ENCODE results near the gene CCSER1.

Gene CCSER1

GRCh38 chr4:90543419-90544170, 416.4 kb downstream of the CCSER1 start:
- no peak overlapping the region for H3K4me2 ChIP-seq (ENCODE audit: insufficient read depth, low read length, poor library complexity, severe bottlenecking)
- no peak overlapping the region for H2BK5ac ChIP-seq (ENCODE audit: low read length)
- H3K4me3 ChIP-seq (ENCODE audit: low read length in 2 of 2): no peak overlapping the region
- no peak overlapping the region for H2BK12ac ChIP-seq (ENCODE audit: low read length)
- H4K8ac ChIP-seq (ENCODE audit: low read depth, low read length): no peak overlapping the region
- no peak for DNase-seq (ENCODE audit: low spot score)
- no peaks in the 10 kb centered on the region for H3K79me1 ChIP-seq (ENCODE audit: low read depth, low read length)
- no peaks in the 10 kb centered on the region for H3K36me3 ChIP-seq (replicated peaks in 1 of 2; ENCODE audit: control insufficient read depth in 2 of 2, insufficient read depth in 2 of 2, low read length in 2 of 2)
- no peak overlapping the region for H2BK120ac ChIP-seq (ENCODE audit: low read depth, low read length)
- H3K4me1 ChIP-seq (ENCODE audit: control insufficient read depth in 2 of 2, insufficient read depth in 1 of 2, low read depth in 1 of 2, low read length in 2 of 2): no peaks in the 10 kb centered on the region
- H4K91ac ChIP-seq (ENCODE audit: low read depth, low read length, poor library complexity): no peak overlapping the region
- H2AFZ ChIP-seq (ENCODE audit: low read length): no peak overlapping the region
- no peaks in the 10 kb centered on the region for H3K27me3 ChIP-seq (ENCODE audit: control insufficient read depth in 3 of 3, insufficient read depth in 3 of 3, low read depth in 1 of 3, low read length in 3 of 3)
- no peaks in the 10 kb centered on the region for H3K9me3 ChIP-seq (replicated peaks in 1 of 2; ENCODE audit: control insufficient read depth in 2 of 2, insufficient read depth in 1 of 2, low read depth in 1 of 2, low read length in 2 of 2)
- H2BK15ac ChIP-seq (ENCODE audit: low read length): no peak overlapping the region
- H3K4ac ChIP-seq (ENCODE audit: low read length): no peak overlapping the region
- no peak overlapping the region for H3K27ac ChIP-seq (replicated peaks; ENCODE audit: low read length)
- no peak overlapping the region for H3K9ac ChIP-seq (ENCODE audit: low read depth, low read length, poor library complexity)
- no peak overlapping the region for H2AK5ac ChIP-seq (ENCODE audit: low read depth, low read length)
- no peak overlapping the region for H3K18ac ChIP-seq (ENCODE audit: low read length)
- WGBS, 2 donors (ENCODE audit: extremely low coverage in 2 of 2, insufficient read length in 2 of 2, insufficient replicate concordance in 1 of 2): no CpG with 5 or more reads among the region's 5 CpGs
- no peak overlapping the region for H3K23ac ChIP-seq (ENCODE audit: low read depth, low read length, poor library complexity)
- H3K14ac ChIP-seq (ENCODE audit: low read length): no peak overlapping the region

- Histone ChIP-seq H2AK5ac (ENCODE audit: low read depth, low read length) (no peak overlapping the region), H3K4me3 (ENCODE audit: low read length in 2 of 2) (no peak overlapping the region), H3K4me1 (ENCODE audit: control insufficient read depth in 2 of 2, insufficient read depth in 1 of 2, low read depth in 1 of 2, low read length in 2 of 2) (no peaks in the 10 kb centered on the region), H3K27me3 (ENCODE audit: control insufficient read depth in 3 of 3, insufficient read depth in 3 of 3, low read depth in 1 of 3, low read length in 3 of 3) (no peaks in the 10 kb centered on the region), H3K4me2 (ENCODE audit: insufficient read depth, low read length, poor library complexity, severe bottlenecking) (no peak overlapping the region), H3K4ac (ENCODE audit: low read length) (no peak overlapping the region), H3K27ac (replicated peaks; ENCODE audit: low read length) (no peak overlapping the region), H2BK12ac (ENCODE audit: low read length) (no peak overlapping the region), H3K36me3 (replicated peaks in 1 of 2; ENCODE audit: control insufficient read depth in 2 of 2, insufficient read depth in 2 of 2, low read length in 2 of 2) (no peaks in the 10 kb centered on the region), H3K79me1 (ENCODE audit: low read depth, low read length) (no peaks in the 10 kb centered on the region), H3K9me3 (replicated peaks in 1 of 2; ENCODE audit: control insufficient read depth in 2 of 2, insufficient read depth in 1 of 2, low read depth in 1 of 2, low read length in 2 of 2) (no peaks in the 10 kb centered on the region), H2AFZ (ENCODE audit: low read length) (no peak overlapping the region), H3K23ac (ENCODE audit: low read depth, low read length, poor library complexity) (no peak overlapping the region), H2BK15ac (ENCODE audit: low read length) (no peak overlapping the region), H3K9ac (ENCODE audit: low read depth, low read length, poor library complexity) (no peak overlapping the region), H4K91ac (ENCODE audit: low read depth, low read length, poor library complexity) (no peak overlapping the region), H2BK120ac (ENCODE audit: low read depth, low read length) (no peak overlapping the region), H4K8ac (ENCODE audit: low read depth, low read length) (no peak overlapping the region), H3K14ac (ENCODE audit: low read length) (no peak overlapping the region), H3K18ac (ENCODE audit: low read length) (no peak overlapping the region), H2BK5ac (ENCODE audit: low read length) (no peak overlapping the region)
- no CpG with 5 or more reads among the region's 2 CpGs for WGBS, 2 donors (ENCODE audit: extremely low coverage in 2 of 2, insufficient read length in 2 of 2, insufficient replicate concordance in 1 of 2)
- DNase-seq (ENCODE audit: low spot score): no peak
Observed at GRCh38 chr4:90544532-90545045, 417.4 kb downstream of the CCSER1 start.

GRCh38 chr4:90545380-90545779, 418.2 kb downstream of the CCSER1 start:
- Histone ChIP-seq H4K91ac (ENCODE audit: low read depth, low read length, poor library complexity) (no peak overlapping the region), H2BK12ac (ENCODE audit: low read length) (no peak overlapping the region), H2BK120ac (ENCODE audit: low read depth, low read length) (no peak overlapping the region), H2AK5ac (ENCODE audit: low read depth, low read length) (no peak overlapping the region), H3K14ac (ENCODE audit: low read length) (no peak overlapping the region), H3K27ac (replicated peaks; ENCODE audit: low read length) (no peak overlapping the region), H3K9ac (ENCODE audit: low read depth, low read length, poor library complexity) (no peak overlapping the region), H2AFZ (ENCODE audit: low read length) (no peak overlapping the region), H3K23ac (ENCODE audit: low read depth, low read length, poor library complexity) (no peak overlapping the region), H2BK5ac (ENCODE audit: low read length) (no peak overlapping the region), H3K27me3 (ENCODE audit: control insufficient read depth in 3 of 3, insufficient read depth in 3 of 3, low read depth in 1 of 3, low read length in 3 of 3) (no peaks in the 10 kb centered on the region), H3K4ac (ENCODE audit: low read length) (no peak overlapping the region), H3K9me3 (replicated peaks in 1 of 2; ENCODE audit: control insufficient read depth in 2 of 2, insufficient read depth in 1 of 2, low read depth in 1 of 2, low read length in 2 of 2) (no peaks in the 10 kb centered on the region), H2BK15ac (ENCODE audit: low read length) (no peak overlapping the region), H4K8ac (ENCODE audit: low read depth, low read length) (no peak overlapping the region), H3K4me2 (ENCODE audit: insufficient read depth, low read length, poor library complexity, severe bottlenecking) (no peak overlapping the region), H3K18ac (ENCODE audit: low read length) (no peak overlapping the region), H3K4me3 (ENCODE audit: low read length in 2 of 2) (no peak overlapping the region), H3K4me1 (ENCODE audit: control insufficient read depth in 2 of 2, insufficient read depth in 1 of 2, low read depth in 1 of 2, low read length in 2 of 2) (no peaks in the 10 kb centered on the region), H3K36me3 (replicated peaks in 1 of 2; ENCODE audit: control insufficient read depth in 2 of 2, insufficient read depth in 2 of 2, low read length in 2 of 2) (no peaks in the 10 kb centered on the region), H3K79me1 (ENCODE audit: low read depth, low read length) (no peaks in the 10 kb centered on the region)
- no peak for DNase-seq (ENCODE audit: low spot score)
- no CpG with 5 or more reads among the region's 4 CpGs for WGBS, 2 donors (ENCODE audit: extremely low coverage in 2 of 2, insufficient read length in 2 of 2, insufficient replicate concordance in 1 of 2)

DNA sequence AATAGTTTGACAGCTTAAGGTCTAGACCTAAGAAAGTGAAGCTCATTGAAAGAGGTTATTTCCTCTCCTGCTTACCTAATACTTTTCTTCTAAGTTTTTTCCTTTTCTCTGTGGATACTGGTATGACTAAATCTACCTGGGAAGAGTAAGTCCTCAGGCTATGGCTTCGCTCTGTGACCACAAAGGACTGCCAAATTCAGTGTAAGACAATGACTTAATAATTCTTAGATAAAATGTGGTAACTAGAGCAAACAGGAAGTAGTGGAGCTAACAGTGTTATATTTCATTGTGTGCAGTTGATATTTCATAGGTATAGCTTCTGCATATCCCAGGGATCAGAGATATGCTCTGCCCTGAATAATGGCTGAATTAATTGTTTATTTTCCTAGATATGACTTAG, 418.9 kb downstream of the CCSER1 start:
- no peak for DNase-seq (ENCODE audit: low spot score)
- no peaks in the 10 kb centered on the region for H3K36me3 ChIP-seq (replicated peaks in 1 of 2; ENCODE audit: control insufficient read depth in 2 of 2, insufficient read depth in 2 of 2, low read length in 2 of 2)
- no peak overlapping the region for H2BK12ac ChIP-seq (ENCODE audit: low read length)
- H2BK120ac ChIP-seq (ENCODE audit: low read depth, low read length): no peak overlapping the region
- H2BK15ac ChIP-seq (ENCODE audit: low read length): no peak overlapping the region
- no peaks in the 10 kb centered on the region for H3K9me3 ChIP-seq (replicated peaks in 1 of 2; ENCODE audit: control insufficient read depth in 2 of 2, insufficient read depth in 1 of 2, low read depth in 1 of 2, low read length in 2 of 2)
- H3K14ac ChIP-seq (ENCODE audit: low read length): no peak overlapping the region
- WGBS, 2 donors (ENCODE audit: extremely low coverage in 2 of 2, insufficient read length in 2 of 2, insufficient replicate concordance in 1 of 2): no CpG with 5 or more reads among the region's 1 CpG
- no peaks in the 10 kb centered on the region for H3K79me1 ChIP-seq (ENCODE audit: low read depth, low read length)
- H3K27me3 ChIP-seq (ENCODE audit: control insufficient read depth in 3 of 3, insufficient read depth in 3 of 3, low read depth in 1 of 3, low read length in 3 of 3): no peaks in the 10 kb centered on the region
- no peak overlapping the region for H3K4me3 ChIP-seq (ENCODE audit: low read length in 2 of 2)
- no peak overlapping the region for H2BK5ac ChIP-seq (ENCODE audit: low read length)
- H4K91ac ChIP-seq (ENCODE audit: low read depth, low read length, poor library complexity): no peak overlapping the region
- no peak overlapping the region for H3K23ac ChIP-seq (ENCODE audit: low read depth, low read length, poor library complexity)
- no peaks in the 10 kb centered on the region for H3K4me1 ChIP-seq (ENCODE audit: control insufficient read depth in 2 of 2, insufficient read depth in 1 of 2, low read depth in 1 of 2, low read length in 2 of 2)
- no peak overlapping the region for H3K4ac ChIP-seq (ENCODE audit: low read length)
- no peak overlapping the region for H4K8ac ChIP-seq (ENCODE audit: low read depth, low read length)
- no peak overlapping the region for H3K18ac ChIP-seq (ENCODE audit: low read length)
- H3K9ac ChIP-seq (ENCODE audit: low read depth, low read length, poor library complexity): no peak overlapping the region
- H2AK5ac ChIP-seq (ENCODE audit: low read depth, low read length): no peak overlapping the region
- H2AFZ ChIP-seq (ENCODE audit: low read length): no peak overlapping the region
- H3K4me2 ChIP-seq (ENCODE audit: insufficient read depth, low read length, poor library complexity, severe bottlenecking): no peak overlapping the region
- H3K27ac ChIP-seq (replicated peaks; ENCODE audit: low read length): no peak overlapping the region
